Esophagus squamous epithelium (tissue), 4 donors: ENCODE results near the gene EPN3.

Experiments
- POLR2A ChIP-seq, 4 donors: fragments of 450-650 bp; IDR thresholded peaks; one replicate each; pipeline ENCODE4 v1.6.1; 2017; ENCODE audit warnings: antibody characterized with exemption in 4 of 4, mild to moderate bottlenecking in 4 of 4, moderate library complexity in 3 of 4
- TF ChIP-seq, protein P1 (sequence below), 6 experiments: fragments of 450-650 bp in 4 of 6; fragments of 200-600 bp in 2 of 6; sonication (generic) in 2 of 6; IDR thresholded peaks; one replicate each; pipeline ENCODE4 v1.5.1; 2016 to 2019; ENCODE audit warnings: antibody characterized with exemption in 6 of 6, mild to moderate bottlenecking in 4 of 6, moderate library complexity in 4 of 6

GRCh38 chr17:50507871-50508572, 24.5 kb upstream of the EPN3 start, which contains the start of gene MYCBPAP:
- TF ChIP-seq, protein P1, sequence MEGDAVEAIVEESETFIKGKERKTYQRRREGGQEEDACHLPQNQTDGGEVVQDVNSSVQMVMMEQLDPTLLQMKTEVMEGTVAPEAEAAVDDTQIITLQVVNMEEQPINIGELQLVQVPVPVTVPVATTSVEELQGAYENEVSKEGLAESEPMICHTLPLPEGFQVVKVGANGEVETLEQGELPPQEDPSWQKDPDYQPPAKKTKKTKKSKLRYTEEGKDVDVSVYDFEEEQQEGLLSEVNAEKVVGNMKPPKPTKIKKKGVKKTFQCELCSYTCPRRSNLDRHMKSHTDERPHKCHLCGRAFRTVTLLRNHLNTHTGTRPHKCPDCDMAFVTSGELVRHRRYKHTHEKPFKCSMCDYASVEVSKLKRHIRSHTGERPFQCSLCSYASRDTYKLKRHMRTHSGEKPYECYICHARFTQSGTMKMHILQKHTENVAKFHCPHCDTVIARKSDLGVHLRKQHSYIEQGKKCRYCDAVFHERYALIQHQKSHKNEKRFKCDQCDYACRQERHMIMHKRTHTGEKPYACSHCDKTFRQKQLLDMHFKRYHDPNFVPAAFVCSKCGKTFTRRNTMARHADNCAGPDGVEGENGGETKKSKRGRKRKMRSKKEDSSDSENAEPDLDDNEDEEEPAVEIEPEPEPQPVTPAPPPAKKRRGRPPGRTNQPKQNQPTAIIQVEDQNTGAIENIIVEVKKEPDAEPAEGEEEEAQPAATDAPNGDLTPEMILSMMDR (IDR thresholded peaks at IDR 0.05), result peak in 1 of 6 experiments; percentile 15
- TF ChIP-seq POLR2A (IDR thresholded peaks at IDR 0.05), result peak in 1 of 4 donors; percentile 39
